HCT116 (cell line): ENCODE measurements around the gene CD72. TPM values are rescaled to one million over a fixed set of nuclear protein-coding genes. Genes with fewer than 3 reads are reported as not detected.

Experiments used
- ATAC-seq: fragments of 200-7000 bp; cut with Tn5 transposase; 2 replicates; pipeline ENCODE4 v1.9.1; 2020; ENCODE audit warnings: mild to moderate bottlenecking, moderate library complexity
- Bru-seq: library from RNA; stranded (reverse); fragments of 400-500 nt; gene quantifications from one replicate; lab custom pipeline; 2021; lab: Mats Ljungman, UMichigan
- BruChase-seq, 2 experiments: library from RNA; stranded (reverse); fragments of 400-500 nt; gene quantifications; one replicate each; lab custom pipeline; 2021; lab: Mats Ljungman, UMichigan
- BruUV-seq: library from RNA; stranded (reverse); fragments of 400-500 nt; replicated peaks from 2 replicates; lab custom pipeline; 2021; lab: Mats Ljungman, UMichigan
- CTCF ChIA-PET: fragments of 300-600 bp; sonication (Branson Sonifier 250); formaldehyde crosslinking; loops from one replicate; lab custom pipeline; 2021; ENCODE audit warnings: antibody characterized with exemption; lab: Charles Lee
- POLR2A ChIA-PET: fragments of 300-600, 350-600 bp; sonication (Branson Sonifier 250); formaldehyde crosslinking; loops from one replicate; lab custom pipeline; 2021; ENCODE audit warnings: antibody characterized with exemption; lab: Charles Lee
- RAD21 ChIA-PET, 2 experiments: fragments of 300-600 bp; sonication (Branson Sonifier 250); formaldehyde crosslinking; loops; one replicate each; lab custom pipeline; 2023; ENCODE audit warnings: low total read pairs in 2 of 2; ENCODE audit not compliant: uncharacterized antibody in 2 of 2, unreplicated experiment in 2 of 2, low non-redundant PET in 1 of 2; lab: Charles Lee
- DNase-seq: peaks from one replicate; pipeline ENCODE4 v3.0.0-alpha.2; 2010; ENCODE audit warnings: low read depth, low spot score
- H2AFZ ChIP-seq: fragments of 200-600 bp; shearing (Covaris generic), sonication (generic); 2 replicates; pipeline ENCODE4 v1.6.1; 2017; ENCODE audit warnings: low read depth, mixed run types, mixed read lengths, antibody characterized with exemption, low read length; ENCODE audit not compliant: poor library complexity, severe bottlenecking
- H3K27ac ChIP-seq: 2 replicates; pipeline ENCODE4 v1.5.1; 2012; ENCODE audit warnings: low read depth, low read length
- H3K27me3 ChIP-seq: fragments of 200-600 bp; sonication (generic); 2 replicates; pipeline ENCODE4 v1.6.1; 2016; ENCODE audit warnings: mixed run types, low read length, mixed read lengths; ENCODE audit not compliant: insufficient read depth
- H3K36me3 ChIP-seq, 2 experiments: fragments of 200-500 bp in 1 of 2; fragments of 200-600 bp in 1 of 2; sonication (Bioruptor generic) in 1 of 2; sonication (generic) in 1 of 2; 2 replicates each; pipeline versions ENCODE4 v1.5.1 to v1.6.1; 2014 to 2016; ENCODE audit warnings: low read length in 2 of 2, inconsistent platforms in 1 of 2, mixed read lengths in 1 of 2, mixed run types in 1 of 2; ENCODE audit not compliant: insufficient read depth in 2 of 2, control insufficient read depth in 1 of 2
- H3K4me1 ChIP-seq, 2 experiments: fragments of 200-600 bp in 1 of 2; sonication (generic) in 1 of 2; 2 replicates each; pipeline versions ENCODE4 v1.5.1 to v1.6.1; 2012 to 2017; ENCODE audit warnings: low read length in 2 of 2, inconsistent platforms in 1 of 2, mild to moderate bottlenecking in 1 of 2, mixed read lengths in 1 of 2, mixed run types in 1 of 2, moderate library complexity in 1 of 2; ENCODE audit not compliant: insufficient read depth in 2 of 2, control insufficient read depth in 1 of 2
- H3K4me2 ChIP-seq: fragments of 200-600 bp; sonication (generic); 2 replicates; pipeline ENCODE4 v1.6.1; 2017; ENCODE audit warnings: mixed run types, low read length, mixed read lengths
- H3K4me3 ChIP-seq, 2 experiments: fragments of 200-600 bp in 1 of 2; sonication (generic) in 1 of 2; replicated peaks in 1 of 2; 2 replicates each; pipeline ENCODE4 v1.5.1; 2011 to 2016; ENCODE audit warnings: low read length in 2 of 2, control low read depth in 1 of 2, low read depth in 1 of 2, mild to moderate bottlenecking in 1 of 2, mixed read lengths in 1 of 2, mixed run types in 1 of 2
- H3K79me2 ChIP-seq: fragments of 200-600 bp; sonication (generic); 2 replicates; pipeline ENCODE4 v1.6.1; 2017; ENCODE audit warnings: mild to moderate bottlenecking, mixed run types, low read length, moderate library complexity, mixed read lengths; ENCODE audit not compliant: insufficient read depth
- H3K9ac ChIP-seq: fragments of 200-600 bp; sonication (generic); 2 replicates; pipeline ENCODE4 v1.6.1; 2016; ENCODE audit warnings: low read length, mixed read lengths
- H3K9me2 ChIP-seq: fragments of 200-600 bp; sonication (generic), shearing (Covaris generic); 2 replicates; pipeline ENCODE4 v1.6.1; 2017; ENCODE audit warnings: mixed run types, mild to moderate bottlenecking, moderate library complexity; ENCODE audit not compliant: insufficient read depth
- H3K9me3 ChIP-seq, 2 experiments: fragments of 200-500 bp in 1 of 2; fragments of 200-600 bp in 1 of 2; sonication (Bioruptor generic) in 1 of 2; sonication (generic) in 1 of 2; 2 replicates each; pipeline ENCODE4 v1.6.1; 2014 to 2017; ENCODE audit warnings: low read length in 2 of 2, mixed read lengths in 2 of 2, inconsistent platforms in 1 of 2, low read depth in 1 of 2, mild to moderate bottlenecking in 1 of 2, mixed run types in 1 of 2, moderate library complexity in 1 of 2; ENCODE audit not compliant: control insufficient read depth in 1 of 2, insufficient read depth in 1 of 2
- H4K20me1 ChIP-seq: fragments of 200-600 bp; sonication (generic), shearing (Covaris generic); 2 replicates; pipeline ENCODE4 v1.6.1; 2017; ENCODE audit warnings: mixed run types, mild to moderate bottlenecking, moderate library complexity; ENCODE audit not compliant: insufficient read depth
- EGR1 ChIP-seq: IDR thresholded peaks from 2 replicates; pipeline ENCODE4 v1.6.1; 2012; ENCODE audit warnings: low read depth
- JUND ChIP-seq: IDR thresholded peaks from 2 replicates; pipeline ENCODE4 v1.6.1; 2012
- POLR2AphosphoS5 ChIP-seq: IDR thresholded peaks from 2 replicates; pipeline ENCODE4 v1.6.1; 2011; ENCODE audit warnings: mild to moderate bottlenecking, low read depth, low read length, moderate library complexity
- RAD21 ChIP-seq: IDR thresholded peaks from 2 replicates; pipeline ENCODE4 v1.6.1; 2012; ENCODE audit warnings: low read depth, mild to moderate bottlenecking
- SP1 ChIP-seq: IDR thresholded peaks from 2 replicates; pipeline ENCODE4 v1.6.1; 2012; ENCODE audit warnings: low read depth
- SRF ChIP-seq: IDR thresholded peaks from 2 replicates; pipeline ENCODE4 v1.6.1; 2012; ENCODE audit warnings: low read depth
- ZBTB33 ChIP-seq: IDR thresholded peaks from 2 replicates; pipeline ENCODE4 v1.6.1; 2011; ENCODE audit warnings: mild to moderate bottlenecking, low read length, moderate library complexity; ENCODE audit not compliant: insufficient replicate concordance; ENCODE audit errors: extremely low read depth
- ZFX ChIP-seq: fragments of 450-650 bp; IDR thresholded peaks from 2 replicates; pipeline ENCODE4 v1.6.1; 2017
- ZNF274 ChIP-seq: fragments of 200-500 bp; sonication (Bioruptor generic); IDR thresholded peaks from 2 replicates; pipeline ENCODE4 v1.6.1; 2014; ENCODE audit warnings: mild to moderate bottlenecking, low read depth, low read length, inconsistent platforms
- intact Hi-C: fragments of 100-400 bp; cut with micrococcal nuclease; formaldehyde crosslinking; loops from 2 replicates; pipeline ENCODE4 v1.10.0; 2022
- long read RNA-seq: library from polyadenylated mRNA; unstranded; transcript quantifications from one replicate; pipeline ENCODE4 v2.0.0, GENCODE V29; 2021; ENCODE audit not compliant: unreplicated experiment
- polyA plus RNA-seq: library from polyadenylated mRNA; unstranded; fragments of >200 nt; gene quantifications from 2 replicates; pipeline ENCODE4 v1.2.1, GENCODE V29; 2012; ENCODE audit warnings: missing spikeins
- total RNA-seq: library from RNA; stranded (reverse); gene quantifications from one replicate; pipeline ENCODE4 v1.2.1, GENCODE V29; 2021; ENCODE audit not compliant: unreplicated experiment
- TF ChIP-seq, protein P1 (sequence below): IDR thresholded peaks from 2 replicates; pipeline ENCODE4 v1.6.1; 2012

The CD72 gene
- 1.6 TPM for total RNA-seq
- 1.5 TPM in 2 replicates for polyA plus RNA-seq
- Bru-seq, nascent RNA = percentile 24 among the genes with signal in this experiment
- percentile 37 among the genes with signal in this experiment for BruChase-seq, experiment 1, labeled RNA remaining after a 6-hour chase
- BruChase-seq, experiment 2, labeled RNA remaining after a 2-hour chase = percentile 34 among the genes with signal in this experiment
- long read RNA-seq, partial matches to known transcripts = 1 of 3 reads
- long read RNA-seq, other reads (novel, unspliced or antisense) = 2 of 3 reads

DNA sequence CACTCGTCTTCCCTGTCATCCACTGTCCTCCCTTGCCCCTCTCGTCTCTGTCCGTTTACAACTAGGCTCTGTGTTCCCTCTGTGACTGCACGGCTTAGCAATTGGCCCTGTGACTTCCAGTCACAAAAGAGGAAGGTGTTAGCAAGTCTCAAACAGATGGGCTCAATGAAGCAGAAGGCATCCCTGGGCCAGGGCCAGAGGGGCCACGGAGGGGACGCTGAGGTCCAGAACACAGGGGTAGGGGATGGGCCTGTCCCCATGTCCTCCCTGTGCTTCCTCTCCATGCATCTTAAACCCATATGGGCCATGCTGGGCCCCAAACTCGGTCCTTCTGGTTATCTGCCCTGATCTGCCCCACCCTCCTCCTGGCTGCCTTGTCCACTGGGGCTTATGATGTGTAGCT is at the start of gene CD72:
Gene CD72, minus strand, starts transcription at position 89 of the 403 bp plus-strand sequence. CDS start 110 bp downstream, outside the sequence.
- Histone ChIP-seq H3K79me2 (no peaks in the 10 kb centered on the region), H3K27ac (no peak within 1 kb of the TSS), H3K27me3 (no peaks in the 10 kb centered on the region), H4K20me1 (no peaks in the 10 kb centered on the region), H3K9me3 (no peaks in the 10 kb centered on the region), H3K4me2 (no peak within 1 kb of the TSS), H3K9ac (no peak within 1 kb of the TSS), H3K4me1 (no peaks in the 10 kb centered on the region), H3K4me3 (no peak within 1 kb of the TSS), H3K36me3 (no peaks in the 10 kb centered on the region), H3K9me2 (no peaks in the 10 kb centered on the region), H2AFZ (no peak within 1 kb of the TSS)
- ChIA-PET POLR2A (no interaction called here), RAD21 (no interaction called here), CTCF (no interaction called here)
- ATAC-seq (no peak), DNase-seq (no peak)
- TF ChIP-seq SRF = no peak
- TF ChIP-seq POLR2AphosphoS5 = no peak
- TF ChIP-seq, protein P1, sequence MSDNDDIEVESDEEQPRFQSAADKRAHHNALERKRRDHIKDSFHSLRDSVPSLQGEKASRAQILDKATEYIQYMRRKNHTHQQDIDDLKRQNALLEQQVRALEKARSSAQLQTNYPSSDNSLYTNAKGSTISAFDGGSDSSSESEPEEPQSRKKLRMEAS = no peak
- no peak for TF ChIP-seq ZNF274
- TF ChIP-seq SP1 = no peak
- no peak for TF ChIP-seq ZFX
- TF ChIP-seq EGR1 = no peak
- no peak for TF ChIP-seq JUND
- no peak for TF ChIP-seq ZBTB33
- no peak for TF ChIP-seq RAD21
- intact Hi-C loops = no loop called here
- no TSS peak for BruUV-seq
